ENCODE results near the gene TUBA4A.

TUBA4A gene

GRCh38 chr2:219220652-219221402 lies 32.9 kb downstream of the TUBA4A start:
- H3K4me3 ChIP-seq (ENCODE audit: low read depth, low read length): no peak overlapping the region
- TF ChIP-seq MAX (IDR thresholded peaks at IDR 0.05; ENCODE audit: low read depth, low read length) (no peak), CTCF (IDR thresholded peaks at IDR 0.05; ENCODE audit: low read depth, low read length) (no peak), POLR2A (IDR thresholded peaks at IDR 0.05; ENCODE audit: extremely low read depth, insufficient read length) (no peak), MYC (IDR thresholded peaks at IDR 0.05; ENCODE audit: low read depth, low read length) (no peak)
- no peak for DNase-seq (ENCODE audit: low read depth)

GRCh38 chr2:219219784-219220532 lies 33.8 kb downstream of the TUBA4A start:
- no peak overlapping the region for H3K4me3 ChIP-seq (ENCODE audit: low read depth, low read length)
- no peak for TF ChIP-seq MAX (IDR thresholded peaks at IDR 0.05; ENCODE audit: low read depth, low read length)
- TF ChIP-seq POLR2A (IDR thresholded peaks at IDR 0.05; ENCODE audit: extremely low read depth, insufficient read length): no peak
- TF ChIP-seq CTCF (IDR thresholded peaks at IDR 0.05; ENCODE audit: low read depth, low read length): no peak
- TF ChIP-seq MYC (IDR thresholded peaks at IDR 0.05; ENCODE audit: low read depth, low read length): no peak
- no peak for DNase-seq (ENCODE audit: low read depth)

- TF ChIP-seq MYC (IDR thresholded peaks at IDR 0.05; ENCODE audit: low read depth, low read length) (no peak), MAX (IDR thresholded peaks at IDR 0.05; ENCODE audit: low read depth, low read length) (no peak), CTCF (IDR thresholded peaks at IDR 0.05; ENCODE audit: low read depth, low read length) (no peak), POLR2A (IDR thresholded peaks at IDR 0.05; ENCODE audit: extremely low read depth, insufficient read length) (no peak)
- DNase-seq (ENCODE audit: low read depth): no peak
- no peak within 1 kb of the TSS for H3K4me3 ChIP-seq (ENCODE audit: low read depth, low read length)
These were observed 34.7 kb downstream of the TUBA4A start, which contains the start of gene ABCB6 for GRCh38 chr2:219218732-219219701. Gene ABCB6, minus strand, starts transcription at chr2:219218958. Its CDS starts 285 bp downstream, at chr2:219218673.

GRCh38 chr2:219218217-219218731 lies 35.4 kb downstream of the TUBA4A start:
- no peak for TF ChIP-seq POLR2A (IDR thresholded peaks at IDR 0.05; ENCODE audit: extremely low read depth, insufficient read length)
- no peak for TF ChIP-seq MYC (IDR thresholded peaks at IDR 0.05; ENCODE audit: low read depth, low read length)
- TF ChIP-seq MAX (IDR thresholded peaks at IDR 0.05; ENCODE audit: low read depth, low read length): no peak
- no peak for TF ChIP-seq CTCF (IDR thresholded peaks at IDR 0.05; ENCODE audit: low read depth, low read length)
- no peak overlapping the region for H3K4me3 ChIP-seq (ENCODE audit: low read depth, low read length)
- DNase-seq (ENCODE audit: low read depth): no peak

- no peak for DNase-seq (ENCODE audit: low read depth)
- no peak for TF ChIP-seq POLR2A (IDR thresholded peaks at IDR 0.05; ENCODE audit: extremely low read depth, insufficient read length)
- TF ChIP-seq MAX (IDR thresholded peaks at IDR 0.05; ENCODE audit: low read depth, low read length): no peak
- TF ChIP-seq MYC (IDR thresholded peaks at IDR 0.05; ENCODE audit: low read depth, low read length): no peak
- no peak for TF ChIP-seq CTCF (IDR thresholded peaks at IDR 0.05; ENCODE audit: low read depth, low read length)
- H3K4me3 ChIP-seq (ENCODE audit: low read depth, low read length): no peak overlapping the region
These were observed 37.2 kb downstream of the TUBA4A start for GRCh38 chr2:219216535-219216915.

Measured in NB4 (cell line).